K562 (cell line): ENCODE data around the gene OLFM3. TPM values are rescaled to one million over a fixed set of nuclear protein-coding genes. Genes with fewer than 3 reads are reported as not detected.

Experiments used
- ATAC-seq: fragments of 200-7000 bp; cut with Tn5 transposase; 3 replicates; pipeline ENCODE4 v1.9.1; 2020; ENCODE audit warnings: moderate library complexity
- BruUV-seq: library from RNA; stranded (reverse); fragments of 400-500 nt; replicated peaks from 2 replicates; lab custom pipeline; 2021; lab: Mats Ljungman, UMichigan
- CTCF ChIA-PET: fragments of 300-600 bp; formaldehyde crosslinking; extraction: SDS; loops from one replicate; lab custom pipeline; 2021; ENCODE audit warnings: low intra/inter-chr PET ratio; lab: Yijun Ruan, JAX
- POLR2A ChIA-PET: fragments of 300-600, 350-650 bp; sonication (Branson Sonifier 250); formaldehyde crosslinking; extraction: SDS; loops from one replicate; lab custom pipeline; 2021; ENCODE audit warnings: antibody characterized with exemption, inconsistent platforms; lab: Yijun Ruan, JAX
- DNase-seq, 4 experiments: peaks; one replicate each; pipeline versions ENCODE4 v3.0.0 to v3.0.0-alpha.2; 2011 to 2018; ENCODE audit warnings: low spot score in 3 of 4, mixed read lengths in 3 of 4; ENCODE audit errors: extremely low read depth in 1 of 4
- FAIRE-seq: peaks from 2 replicates; lab custom pipeline; 2011; peaks lifted over from hg19 to GRCh38; lab: Jason Lieb, UNC
- H2AFZ ChIP-seq: 2 replicates; pipeline ENCODE4 v1.6.0; 2011; ENCODE audit warnings: low read depth, low read length, control low read depth, inconsistent platforms
- H3K27ac ChIP-seq: fragments of 200-600 bp; 3 replicates; pipeline ENCODE4 v1.8.0; 2011; ENCODE audit warnings: low read depth, mild to moderate bottlenecking, control low read depth, inconsistent platforms, low read length, moderate library complexity, mixed read lengths; ENCODE audit errors: extremely low read depth
- H3K27me3 ChIP-seq, 2 experiments: fragments of 300-600 bp in 1 of 2; 2 replicates in 1 of 2; 3 replicates in 1 of 2; pipeline versions ENCODE4 v1.6.0 to v1.8.0; 2011; ENCODE audit warnings: inconsistent platforms in 2 of 2, low read length in 2 of 2, mild to moderate bottlenecking in 1 of 2, mixed read lengths in 1 of 2, moderate library complexity in 1 of 2; ENCODE audit not compliant: control insufficient read depth in 2 of 2, insufficient read depth in 2 of 2
- H3K36me3 ChIP-seq: fragments of 300-600 bp; 3 replicates; pipeline ENCODE4 v1.8.0; 2011; ENCODE audit warnings: mild to moderate bottlenecking, low read length, inconsistent platforms; ENCODE audit not compliant: control insufficient read depth, insufficient read depth
- H3K4me1 ChIP-seq, 2 experiments: fragments of 200-600 bp in 1 of 2; replicated peaks in 1 of 2; 2 replicates in 1 of 2; 3 replicates in 1 of 2; pipeline versions ENCODE4 v1.5.1 to v1.8.0; 2011; ENCODE audit warnings: inconsistent platforms in 2 of 2, low read length in 2 of 2, mild to moderate bottlenecking in 1 of 2, mixed read lengths in 1 of 2, moderate library complexity in 1 of 2; ENCODE audit not compliant: control insufficient read depth in 2 of 2, insufficient read depth in 2 of 2
- H3K4me2 ChIP-seq: 2 replicates; pipeline ENCODE4 v1.6.1; 2011; ENCODE audit warnings: low read length, control low read depth, inconsistent platforms, mixed read lengths; ENCODE audit not compliant: insufficient read depth
- H3K4me3 ChIP-seq: fragments of 200-600 bp; sonication (generic), shearing (Covaris generic); 2 replicates; pipeline ENCODE4 v1.5.1; 2016; ENCODE audit warnings: control low read depth, inconsistent platforms
- H3K79me2 ChIP-seq: fragments of 200-600 bp; 3 replicates; pipeline ENCODE4 v1.8.0; 2011; ENCODE audit warnings: low read length, inconsistent platforms; ENCODE audit not compliant: control insufficient read depth, insufficient read depth
- H3K9ac ChIP-seq, 2 experiments: 2 replicates each; pipeline versions ENCODE4 v1.6.0 to v1.6.1; 2011; ENCODE audit warnings: low read depth in 2 of 2, low read length in 2 of 2, control low read depth in 1 of 2, inconsistent platforms in 1 of 2, mild to moderate bottlenecking in 1 of 2, mixed read lengths in 1 of 2; ENCODE audit not compliant: insufficient read depth in 1 of 2
- H3K9me1 ChIP-seq: one replicate; pipeline ENCODE4 v1.6.0; 2011; ENCODE audit warnings: inconsistent platforms, mild to moderate bottlenecking, low read length, moderate library complexity; ENCODE audit not compliant: control insufficient read depth, insufficient read depth
- H3K9me3 ChIP-seq: replicated peaks from 2 replicates; pipeline ENCODE4 v1.5.1; 2011; ENCODE audit warnings: low read depth, low read length, inconsistent platforms; ENCODE audit not compliant: control insufficient read depth, insufficient read depth
- H4K20me1 ChIP-seq: replicated peaks from 2 replicates; pipeline ENCODE4 v1.6.1; 2011; ENCODE audit warnings: low read length, inconsistent platforms, mixed read lengths; ENCODE audit not compliant: control insufficient read depth, insufficient read depth
- CSDE1 ChIP-seq, 2 experiments: fragments of 450-650 bp; IDR thresholded peaks; 2 replicates each; pipeline ENCODE4 v1.6.1; 2016; ENCODE audit warnings: mild to moderate bottlenecking in 1 of 2
- EHMT2 ChIP-seq: fragments of 450-650 bp; IDR thresholded peaks from 2 replicates; pipeline ENCODE4 v1.6.1; 2018; ENCODE audit warnings: antibody characterized with exemption
- ETS2 ChIP-seq: IDR thresholded peaks from 2 replicates; pipeline ENCODE4 v1.6.1; 2016; ENCODE audit warnings: borderline replicate concordance, missing genetic modification characterization, mild to moderate bottlenecking, moderate library complexity, missing compliant biosample characterization; ENCODE audit not compliant: poor library complexity, severe bottlenecking
- EZH2 ChIP-seq: IDR thresholded peaks from 2 replicates; pipeline ENCODE4 v1.6.1; 2012; ENCODE audit warnings: low read depth, mild to moderate bottlenecking, inconsistent platforms, low read length, borderline replicate concordance
- GATA2 ChIP-seq: sonication (generic); formaldehyde crosslinking; IDR thresholded peaks from 2 replicates; pipeline ENCODE4 v1.4.0; 2020; ENCODE audit warnings: mild to moderate bottlenecking, missing genetic modification reagents
- GATAD2A ChIP-seq: fragments of 450-650 bp; IDR thresholded peaks from 2 replicates; pipeline ENCODE4 v1.6.1; 2017
- ILF3 ChIP-seq: fragments of 450-650 bp; IDR thresholded peaks from 2 replicates; pipeline ENCODE4 v1.6.1; 2018; ENCODE audit warnings: antibody characterized with exemption, mild to moderate bottlenecking, moderate library complexity, borderline replicate concordance
- MECOM ChIP-seq: fragments of 250-450 bp; sonication (Bioruptor Pico); IDR thresholded peaks from 2 replicates; pipeline ENCODE4 v1.8.0; 2022; ENCODE audit warnings: inconsistent platforms
- MEF2A ChIP-seq: IDR thresholded peaks from 2 replicates; pipeline ENCODE4 v1.6.1; 2011; ENCODE audit warnings: low read depth, mild to moderate bottlenecking, low read length, moderate library complexity; ENCODE audit not compliant: control insufficient read depth
- NR2F6 ChIP-seq: fragments of 450-650 bp; formaldehyde crosslinking; IDR thresholded peaks from 2 replicates; pipeline ENCODE4 v1.4.0; 2020; ENCODE audit warnings: mild to moderate bottlenecking
- PCBP1 ChIP-seq: fragments of 200-400 bp; formaldehyde crosslinking; IDR thresholded peaks from 2 replicates; pipeline ENCODE4 v1.6.1; 2018; ENCODE audit warnings: mild to moderate bottlenecking, low read depth, low read length; ENCODE audit not compliant: poor library complexity, severe bottlenecking
- SRSF1 ChIP-seq: fragments of 200-400 bp; formaldehyde crosslinking; IDR thresholded peaks from 2 replicates; pipeline ENCODE4 v1.6.1; 2017; ENCODE audit warnings: mild to moderate bottlenecking, low read depth, low read length, moderate library complexity
- SRSF7 ChIP-seq: fragments of 200-400 bp; formaldehyde crosslinking; optimal IDR thresholded peaks from 2 replicates; pipeline ENCODE3; 2017; ENCODE audit warnings: mild to moderate bottlenecking, low read depth, low read length
- SUPT5H ChIP-seq: fragments of 450-650 bp; IDR thresholded peaks from 2 replicates; pipeline ENCODE4 v1.6.1; 2016
- ZNF212 ChIP-seq: fragments of 450-650 bp; formaldehyde crosslinking; IDR thresholded peaks from 2 replicates; pipeline ENCODE4 v1.4.0; 2020; ENCODE audit warnings: mild to moderate bottlenecking
- ZNF324 ChIP-seq: fragments of 250-450 bp; sonication (Bioruptor Pico); IDR thresholded peaks from 2 replicates; pipeline ENCODE4 v1.4.0; 2020; ENCODE audit warnings: mild to moderate bottlenecking
- ZNF778 ChIP-seq: fragments of 450-650 bp; formaldehyde crosslinking; IDR thresholded peaks from 2 replicates; pipeline ENCODE4 v1.4.0; 2020; ENCODE audit warnings: mild to moderate bottlenecking, moderate library complexity
- whole genome bisulfite sequencing: fragments of 100-300 bp; shearing (Covaris generic); methylation state at CpG from one replicate; pipeline ENCODE4 v1.1.6; 2016; ENCODE audit warnings: low coverage, mixed read lengths; ENCODE audit not compliant: insufficient coverage; ENCODE audit errors: missing lambda C conversion rate; 5-methylcytosine and 5-hydroxymethylcytosine counted together
- in situ Hi-C: fragments of 300-500 bp; cut with MboI; formaldehyde crosslinking; loops from 4 replicates; pipeline ENCODE4 v1.15.0; 2018; ENCODE audit warnings: inconsistent platforms, mixed read lengths
- intact Hi-C: fragments of 100-400 bp; cut with micrococcal nuclease; formaldehyde crosslinking; loops from 2 replicates; pipeline ENCODE4 v1.14.2; 2022
- polyA plus RNA-seq, 8 experiments: library from polyadenylated mRNA; depleted of rRNA in 4 of 8; stranded (reverse) in 5 of 8; unstranded in 3 of 8; fragments of >200 nt; fragmentation: Nextera tagmentation in 2 of 8; fragmentation: Illumina TruSeq in 1 of 8; extraction: Ambion mirVana in 2 of 8; extraction: Trizol in 1 of 8; gene quantifications; 2 replicates each; pipeline versions ENCODE4 v1.2.1 to v1.2.3, GENCODE V29; 2011 to 2014; ENCODE audit warnings: inconsistent platforms in 1 of 8, missing spikeins in 1 of 8
- total RNA-seq, 7 experiments: library from RNA; depleted of rRNA in 6 of 7; stranded (reverse); fragments of >200 nt in 6 of 7; fragmentation: Illumina TruSeq in 2 of 7; extraction: Trizol in 2 of 7; gene quantifications; 2 replicates each; pipeline versions ENCODE4 v1.2.1 to v1.2.3, GENCODE V29; 2011 to 2021; ENCODE audit warnings: low replicate concordance in 1 of 7
- TF ChIP-seq, protein P1 (sequence below): fragments of 250-450 bp; sonication (Bioruptor Pico); IDR thresholded peaks from 2 replicates; pipeline ENCODE4 v1.5.1; 2021; ENCODE audit warnings: mild to moderate bottlenecking
- TF ChIP-seq, protein P2 (sequence below): sonication (generic); formaldehyde crosslinking; IDR thresholded peaks from 2 replicates; pipeline ENCODE4 v1.9.0; 2022; ENCODE audit warnings: mild to moderate bottlenecking, missing genetic modification reagents
- TF ChIP-seq, protein P3 (sequence below): IDR thresholded peaks from 2 replicates; pipeline ENCODE4 v1.6.1; 2011; ENCODE audit not compliant: insufficient read length; ENCODE audit errors: extremely low read depth

Gene OLFM3
- total and polyA plus RNA-seq, 9 of the 15 experiments (the other 6 are each of a cell fraction or from before 2014, with no cell fraction given) = 0.07 TPM; not detected in 8

DNA sequence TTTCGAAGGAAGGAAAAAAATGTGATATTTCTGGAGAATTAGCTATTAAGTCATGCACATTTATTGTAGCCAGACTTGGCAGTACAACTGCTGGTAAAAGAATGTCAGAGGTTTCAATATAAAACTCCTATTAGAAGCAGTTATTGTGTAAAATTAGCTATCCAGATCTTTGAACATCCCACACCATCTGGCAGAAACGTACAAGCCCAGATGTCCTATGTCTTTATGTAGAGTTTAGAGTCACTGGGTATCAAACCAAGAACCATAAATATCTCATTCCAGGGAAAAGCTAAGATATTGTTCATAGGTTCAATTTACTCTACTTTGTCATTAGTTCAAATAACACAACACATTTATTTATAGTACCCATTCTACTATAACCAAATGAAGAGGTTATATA lies 31.4 kb downstream of the OLFM3 start:
- 6% methylated on average over 2 of the region's 2 CpGs for WGBS
- intact Hi-C loops = no loop called here
- Histone ChIP-seq H2AFZ (no peak overlapping the region), H3K4me3 (no peak overlapping the region), H3K9me1 (no peaks in the 10 kb centered on the region), H3K27me3 (no peaks in the 10 kb centered on the region)
- no peak for FAIRE-seq
- BruUV-seq = no TSS peak
- CTCF ChIA-PET = no interaction called here
- TF ChIP-seq CSDE1 (IDR thresholded peaks at IDR 0.05) (no peak), EHMT2 (no peak), SUPT5H (no peak), SRSF1 (no peak), GATA2 (CRISPR knock-in tag) (no peak), GATAD2A (no peak), ETS2 (tag) (no peak), NR2F6 (no peak), MECOM (CRISPR knock-in tag) (no peak), ZNF778 (CRISPR knock-in tag) (no peak), EZH2 (no peak), ZNF324 (CRISPR knock-in tag) (no peak), SRSF7 (no peak), MEF2A (no peak), ZNF212 (CRISPR knock-in tag) (no peak), ILF3 (no peak), PCBP1 (no peak)
- TF ChIP-seq, protein P1, sequence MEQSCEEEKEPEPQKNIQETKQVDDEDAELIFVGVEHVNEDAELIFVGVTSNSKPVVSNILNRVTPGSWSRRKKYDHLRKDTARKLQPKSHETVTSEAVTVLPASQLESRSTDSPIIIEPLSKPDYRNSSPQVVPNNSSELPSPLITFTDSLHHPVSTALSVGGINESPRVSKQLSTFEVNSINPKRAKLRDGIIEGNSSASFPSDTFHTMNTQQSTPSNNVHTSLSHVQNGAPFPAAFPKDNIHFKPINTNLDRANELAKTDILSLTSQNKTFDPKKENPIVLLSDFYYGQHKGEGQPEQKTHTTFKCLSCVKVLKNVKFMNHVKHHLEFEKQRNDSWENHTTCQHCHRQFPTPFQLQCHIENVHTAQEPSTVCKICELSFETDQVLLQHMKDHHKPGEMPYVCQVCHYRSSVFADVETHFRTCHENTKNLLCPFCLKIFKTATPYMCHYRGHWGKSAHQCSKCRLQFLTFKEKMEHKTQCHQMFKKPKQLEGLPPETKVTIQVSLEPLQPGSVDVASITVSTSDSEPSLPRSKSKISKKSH (CRISPR knock-in tag) = no peak
- TF ChIP-seq, protein P2, sequence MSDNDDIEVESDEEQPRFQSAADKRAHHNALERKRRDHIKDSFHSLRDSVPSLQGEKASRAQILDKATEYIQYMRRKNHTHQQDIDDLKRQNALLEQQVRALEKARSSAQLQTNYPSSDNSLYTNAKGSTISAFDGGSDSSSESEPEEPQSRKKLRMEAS = no peak
- TF ChIP-seq, protein P3, sequence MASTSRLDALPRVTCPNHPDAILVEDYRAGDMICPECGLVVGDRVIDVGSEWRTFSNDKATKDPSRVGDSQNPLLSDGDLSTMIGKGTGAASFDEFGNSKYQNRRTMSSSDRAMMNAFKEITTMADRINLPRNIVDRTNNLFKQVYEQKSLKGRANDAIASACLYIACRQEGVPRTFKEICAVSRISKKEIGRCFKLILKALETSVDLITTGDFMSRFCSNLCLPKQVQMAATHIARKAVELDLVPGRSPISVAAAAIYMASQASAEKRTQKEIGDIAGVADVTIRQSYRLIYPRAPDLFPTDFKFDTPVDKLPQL = no peak
- TF ChIP-seq, all 486 proteins: peak for 0
- H3K79me2 ChIP-seq = no peaks in the 10 kb centered on the region
- POLR2A ChIA-PET = no interaction called here
- DNase-seq (no peak), ATAC-seq (no peak)
- in situ Hi-C loops = no loop called here
- H3K36me3 ChIP-seq = no peaks in the 10 kb centered on the region
- H4K20me1 ChIP-seq = no peaks in the 10 kb centered on the region
- no peaks in the 10 kb centered on the region for H3K9me3 ChIP-seq
- no peak overlapping the region for H3K4me2 ChIP-seq
- H3K27ac ChIP-seq = no peak overlapping the region
- H3K9ac ChIP-seq = no peak overlapping the region
- no peaks in the 10 kb centered on the region for H3K4me1 ChIP-seq
